GM19467 (cell line): ENCODE data around the gene YAP1.
"Not testable (repeated sequence)": the region's sequence is repeated elsewhere in the genome, so short reads cannot be mapped to it uniquely, and the experiment has no call there.

Experiments used
- ATAC-seq: cut with Tn5 transposase; IDR thresholded peaks from one replicate; pipeline ENCODE4 v1.9.1; 2021; ENCODE audit warnings: mild to moderate bottlenecking, moderate library complexity; ENCODE audit not compliant: unreplicated experiment

The YAP1 gene

DNA sequence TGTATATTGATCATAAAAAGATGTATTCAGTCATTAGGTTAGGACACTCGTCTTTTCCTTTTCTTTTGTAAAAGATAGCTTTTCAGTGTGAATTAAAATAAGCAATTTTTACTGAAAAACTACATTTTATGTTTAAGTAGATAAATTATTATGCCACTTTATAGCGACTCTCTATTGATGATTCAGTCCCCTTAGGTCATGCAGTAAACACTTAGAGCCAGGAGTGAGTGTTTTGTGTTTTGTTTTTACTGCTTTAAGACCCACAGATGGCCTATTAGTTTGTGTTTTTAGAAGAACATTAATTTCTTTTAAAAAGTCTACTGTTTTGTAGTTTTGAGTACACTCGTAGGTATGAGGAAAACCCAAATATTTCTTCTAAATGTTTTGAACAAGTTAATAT, 86.6 kb downstream of the YAP1 start:
- no peak for ATAC-seq

DNA sequence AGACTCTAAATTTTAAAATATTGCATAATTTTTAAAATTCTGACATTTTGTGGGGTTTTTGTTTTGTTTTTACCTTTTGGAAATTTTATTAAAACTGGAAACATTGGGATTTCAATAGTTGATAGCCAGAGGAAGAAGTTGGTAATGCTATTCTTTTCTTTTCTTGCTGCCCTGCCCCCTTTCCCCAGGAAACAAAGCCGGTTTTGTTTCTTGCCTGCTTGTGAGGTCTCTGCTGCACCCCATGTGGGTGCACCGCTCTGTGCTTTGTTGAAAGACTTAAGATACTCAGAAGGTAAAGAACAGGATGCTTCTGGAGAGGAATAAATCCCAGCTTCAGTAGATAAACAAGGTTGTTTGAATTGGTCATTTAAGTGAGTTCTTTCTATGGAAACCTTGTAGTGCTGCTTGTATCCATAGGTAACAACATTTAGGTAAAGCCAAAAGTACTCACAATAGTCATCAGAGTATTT, 87.5 kb downstream of the YAP1 start:
- ATAC-seq: no peak

DNA sequence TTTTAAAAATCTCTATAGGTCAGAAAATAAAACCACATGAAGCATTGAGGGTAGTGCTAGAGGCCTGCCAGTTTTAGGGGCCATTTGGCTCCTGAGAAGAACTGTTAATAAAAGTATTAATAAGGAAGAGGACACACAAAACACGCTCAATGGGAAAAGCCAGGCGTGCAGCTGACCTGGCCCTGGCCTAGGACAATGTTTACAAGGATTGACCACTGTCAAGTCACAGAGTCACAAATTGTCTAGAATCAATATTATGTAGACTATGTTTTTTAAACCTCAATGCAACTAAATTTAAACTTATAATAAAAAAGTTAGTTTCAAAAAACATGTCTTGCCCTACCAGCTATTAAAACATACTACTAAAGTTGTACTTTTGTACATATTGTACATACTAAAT, 89.4 kb downstream of the YAP1 start:
- ATAC-seq: no peak

DNA sequence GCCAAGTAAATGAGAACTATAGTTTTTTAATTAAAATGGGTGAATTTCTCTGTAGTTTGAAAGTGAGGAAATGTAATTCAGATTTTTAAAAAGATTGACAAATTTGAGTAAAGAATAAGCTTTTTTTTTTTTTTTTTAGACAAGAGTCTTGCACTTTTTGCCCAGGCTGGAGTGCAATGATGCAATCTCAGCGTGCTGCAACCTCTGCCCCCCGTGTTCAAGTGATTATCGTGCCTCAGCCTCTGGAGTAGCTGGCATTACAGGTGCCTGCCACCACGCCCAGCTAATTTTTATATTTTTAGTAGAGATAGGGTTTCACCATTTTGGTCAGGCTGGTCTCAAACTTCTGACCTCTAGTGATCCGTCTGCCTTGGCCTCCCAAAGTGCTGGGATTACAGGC, 90.1 kb downstream of the YAP1 start:
- not testable (repeated sequence) for ATAC-seq

DNA sequence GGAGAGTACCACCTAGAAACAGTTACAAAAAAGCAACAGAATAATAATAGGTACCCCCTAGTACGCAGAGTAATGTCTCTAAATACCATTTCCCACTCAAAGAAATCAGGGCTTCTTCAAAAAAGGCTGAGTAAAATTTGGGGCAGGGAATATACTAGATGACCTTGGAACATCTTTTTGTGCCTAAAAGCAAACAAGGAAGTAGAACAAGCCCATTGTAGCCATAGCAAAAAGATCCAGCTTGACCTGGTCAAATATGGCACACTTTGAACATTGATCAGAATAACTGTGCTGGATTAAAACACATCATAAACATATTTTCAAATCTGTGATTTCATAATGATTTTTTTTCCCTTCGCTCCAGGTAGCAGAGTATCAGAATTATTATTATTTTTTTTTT, 91.5 kb downstream of the YAP1 start:
- ATAC-seq: no peak

DNA sequence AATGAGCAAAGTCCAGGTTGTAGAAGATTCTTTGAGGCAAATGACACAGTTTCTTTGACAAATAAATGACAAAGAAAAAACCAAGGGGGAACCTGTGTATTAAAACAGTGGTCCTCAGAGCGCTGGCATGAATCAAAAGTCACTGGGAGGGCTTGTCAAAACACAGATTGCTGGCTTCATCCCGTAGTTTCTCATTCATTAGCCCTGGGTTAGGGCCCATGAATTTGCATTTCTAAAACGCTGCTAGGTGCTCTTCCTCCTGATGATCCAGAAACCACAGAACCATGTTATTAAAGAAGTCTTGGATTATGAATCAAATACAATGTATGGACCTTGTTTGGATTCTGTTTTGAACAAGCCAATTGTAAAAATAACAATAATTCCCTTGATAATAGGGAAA, 92.7 kb downstream of the YAP1 start:
- no peak for ATAC-seq

DNA sequence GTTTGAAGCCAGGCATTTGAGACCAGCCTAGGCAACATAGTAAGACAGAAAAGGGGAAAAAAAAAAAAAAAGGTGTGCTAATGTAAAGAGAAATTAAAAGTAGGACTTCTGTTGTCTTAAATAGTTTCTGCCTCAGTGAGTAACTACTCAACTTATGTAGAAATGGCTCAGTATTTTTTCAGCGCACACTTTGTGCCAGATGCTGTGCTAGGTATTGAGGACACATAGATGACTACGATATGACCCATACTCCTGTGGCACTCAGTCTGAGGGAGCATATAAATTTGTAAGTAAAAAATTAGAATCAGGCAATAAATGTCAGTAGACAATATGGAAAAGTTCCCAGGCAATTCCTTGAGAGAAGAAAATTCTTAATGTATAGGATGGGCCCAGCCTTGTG, 93.9 kb downstream of the YAP1 start:
- ATAC-seq: no peak

DNA sequence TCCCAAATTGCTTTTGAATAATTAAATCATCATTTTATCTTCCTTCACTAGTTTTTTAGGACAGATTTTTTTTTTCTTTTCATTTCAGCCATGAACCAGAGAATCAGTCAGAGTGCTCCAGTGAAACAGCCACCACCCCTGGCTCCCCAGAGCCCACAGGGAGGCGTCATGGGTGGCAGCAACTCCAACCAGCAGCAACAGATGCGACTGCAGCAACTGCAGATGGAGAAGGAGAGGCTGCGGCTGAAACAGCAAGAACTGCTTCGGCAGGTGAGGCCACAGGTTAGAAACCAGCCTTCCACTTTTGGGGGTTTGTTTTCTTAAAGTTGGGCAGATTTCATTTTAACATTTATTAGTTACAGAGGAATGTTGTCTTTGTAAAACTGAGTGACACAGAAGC, 95.6 kb downstream of the YAP1 start:
- no peak for ATAC-seq

DNA sequence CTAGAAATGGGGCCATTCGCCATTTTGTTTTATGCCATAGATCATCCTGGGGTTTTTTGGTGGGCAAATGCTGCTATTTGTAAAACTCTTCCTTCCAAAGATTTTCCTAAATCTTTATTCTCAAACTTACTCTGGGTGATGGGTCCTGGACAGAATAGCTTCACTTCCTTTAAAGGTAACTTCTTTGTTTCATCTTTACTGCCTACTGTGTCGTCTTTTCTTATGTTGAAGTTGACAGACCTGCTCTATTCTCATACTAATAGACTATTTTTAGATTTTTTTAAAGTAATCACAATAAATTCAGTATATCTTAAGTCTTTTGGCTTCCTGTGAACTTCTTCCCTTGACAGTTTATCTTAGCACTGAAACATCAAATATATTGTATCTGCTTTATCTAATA, 98.6 kb downstream of the YAP1 start:
- no peak for ATAC-seq

DNA sequence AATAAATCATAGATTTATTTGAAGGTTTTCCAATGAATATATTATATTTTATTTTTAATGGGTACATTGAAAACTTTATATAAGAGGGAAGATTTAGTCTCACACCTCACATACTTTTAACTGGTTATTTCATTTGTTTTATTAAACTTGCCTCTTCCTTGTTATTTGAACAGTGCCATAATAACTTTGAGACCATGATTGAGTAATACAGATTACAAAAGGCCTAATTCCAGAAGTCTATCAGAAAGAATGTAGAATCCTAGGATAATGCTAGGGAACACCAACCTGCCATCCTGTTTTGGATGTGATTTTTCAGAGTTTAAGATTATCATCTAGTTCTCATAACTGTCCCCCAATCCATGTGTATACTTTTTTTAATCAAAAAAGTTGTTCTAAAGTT, 104.4 kb downstream of the YAP1 start:
- no peak for ATAC-seq

DNA sequence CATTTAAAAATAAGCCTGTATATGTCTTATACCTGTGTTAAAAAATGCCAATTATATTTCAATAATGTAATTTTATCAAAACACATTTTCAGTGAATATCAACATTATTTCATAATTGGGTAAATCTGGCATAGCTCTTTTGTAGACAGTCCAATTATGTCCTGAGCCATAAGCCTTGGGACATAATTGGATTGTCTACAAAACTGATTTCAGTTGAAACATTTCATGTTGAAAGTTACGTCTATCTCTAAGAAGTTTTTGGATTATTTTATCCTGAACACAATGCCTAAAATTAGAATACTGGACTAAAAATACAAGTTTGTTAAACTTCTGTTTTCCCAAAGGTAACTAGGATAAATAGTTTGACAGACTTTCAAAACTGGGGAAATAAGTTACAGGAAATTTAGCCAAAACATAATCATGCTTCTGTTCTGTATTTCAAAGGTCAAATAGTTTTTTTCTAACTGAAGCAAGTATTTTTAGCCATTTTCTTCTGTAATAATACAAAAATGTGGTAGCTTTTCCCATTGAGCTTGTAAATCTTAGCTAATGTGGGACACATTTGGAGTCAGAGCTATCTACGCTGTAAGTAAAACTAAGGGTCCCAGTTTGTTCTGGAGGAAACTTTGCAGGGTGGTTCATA, 106.3 kb downstream of the YAP1 start:
- no peak for ATAC-seq

DNA sequence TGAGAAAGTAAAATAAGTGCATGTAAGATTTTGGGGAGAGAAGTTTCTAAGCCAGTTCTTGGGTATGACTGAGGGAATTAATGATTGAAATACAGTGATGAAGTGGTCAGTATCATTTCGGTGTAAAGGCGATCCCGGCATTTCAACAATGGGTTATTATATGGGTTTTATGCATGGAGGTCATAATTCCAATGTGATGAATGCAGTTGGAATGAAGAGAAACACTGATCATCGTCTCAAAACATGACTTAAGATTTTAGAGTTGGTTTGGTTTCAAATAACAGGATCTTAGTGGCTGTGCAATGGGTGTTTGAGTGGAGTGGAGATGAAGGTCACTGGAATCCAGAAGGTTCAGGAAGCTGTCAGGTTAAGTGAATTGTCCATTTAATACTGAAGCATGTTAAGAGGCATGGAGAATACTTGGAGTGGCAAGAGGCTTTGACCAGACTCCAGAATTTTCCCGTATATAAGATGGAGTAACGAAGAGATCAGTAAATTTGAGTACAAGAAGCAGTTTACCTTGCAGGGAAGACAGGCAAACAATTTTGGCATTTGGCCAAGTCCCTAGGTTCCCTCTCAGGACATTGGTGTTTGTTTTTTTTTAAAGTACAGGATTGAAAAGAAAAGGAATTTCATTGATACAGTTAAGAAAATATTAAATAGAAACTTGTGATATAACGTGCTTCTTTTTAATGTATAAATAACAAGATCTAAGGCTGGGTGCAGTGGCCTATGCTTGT, 110.7 kb downstream of the YAP1 start:
- no peak for ATAC-seq

DNA sequence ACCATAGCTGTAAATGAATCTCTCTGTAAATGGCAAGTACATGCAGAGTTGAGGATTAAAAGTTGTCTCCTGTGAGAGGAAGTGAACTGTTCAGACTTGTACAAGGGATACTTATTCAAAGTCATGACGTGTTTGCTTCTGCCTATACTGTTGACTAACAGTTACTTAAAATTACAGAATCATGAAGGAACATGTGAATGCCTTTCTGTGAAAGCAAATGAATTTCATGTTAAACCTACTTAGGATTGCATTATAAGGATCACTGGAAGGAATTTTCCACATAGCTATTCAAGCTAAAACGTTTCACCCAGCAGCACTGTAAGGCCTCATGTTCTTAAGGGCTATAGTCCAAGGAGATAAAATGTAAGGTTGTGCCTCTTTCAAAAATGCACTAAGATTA, 113.6 kb downstream of the YAP1 start:
- ATAC-seq: no peak

DNA sequence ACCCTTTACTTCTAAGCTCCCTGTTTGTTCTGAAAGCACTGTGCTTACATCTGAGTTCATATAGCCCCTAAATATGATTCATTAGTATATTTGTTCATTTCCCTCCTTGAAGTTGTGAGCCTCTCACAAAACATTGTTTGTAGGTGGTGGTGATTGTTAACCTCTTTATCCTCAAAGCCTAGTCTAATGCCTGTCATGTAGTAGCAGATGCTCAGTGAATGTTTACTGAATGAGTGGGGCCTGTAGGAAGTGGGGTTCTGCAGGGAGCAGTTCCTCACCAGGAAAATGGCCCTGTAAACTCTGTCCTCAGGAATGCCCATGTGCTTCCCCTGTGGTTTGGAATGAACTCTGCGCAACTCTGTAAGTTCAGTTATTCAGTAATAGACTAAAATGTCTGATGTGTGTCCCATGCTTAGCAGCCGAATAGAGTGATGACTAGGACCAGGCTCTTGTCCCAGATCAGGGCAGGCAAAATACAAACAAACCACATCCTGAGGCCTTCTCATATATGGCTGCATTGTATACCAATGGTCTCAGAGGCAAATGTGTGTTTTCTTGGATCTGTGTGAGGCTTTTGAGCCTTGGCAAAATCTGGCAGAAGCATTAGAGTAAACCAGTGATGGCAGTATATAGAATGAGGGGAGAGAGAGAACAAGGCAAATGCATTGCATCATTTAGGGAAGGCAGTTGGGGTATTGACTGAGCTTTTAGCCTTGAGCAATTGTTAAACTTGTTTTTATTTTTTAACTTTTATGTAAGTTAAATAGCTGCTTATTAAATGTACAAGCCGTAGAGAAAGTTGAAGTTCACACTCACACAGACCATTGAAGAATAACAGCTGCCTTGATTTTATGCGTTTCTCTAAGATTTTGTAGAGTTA, 115.7 kb downstream of the YAP1 start:
- ATAC-seq: no peak

DNA sequence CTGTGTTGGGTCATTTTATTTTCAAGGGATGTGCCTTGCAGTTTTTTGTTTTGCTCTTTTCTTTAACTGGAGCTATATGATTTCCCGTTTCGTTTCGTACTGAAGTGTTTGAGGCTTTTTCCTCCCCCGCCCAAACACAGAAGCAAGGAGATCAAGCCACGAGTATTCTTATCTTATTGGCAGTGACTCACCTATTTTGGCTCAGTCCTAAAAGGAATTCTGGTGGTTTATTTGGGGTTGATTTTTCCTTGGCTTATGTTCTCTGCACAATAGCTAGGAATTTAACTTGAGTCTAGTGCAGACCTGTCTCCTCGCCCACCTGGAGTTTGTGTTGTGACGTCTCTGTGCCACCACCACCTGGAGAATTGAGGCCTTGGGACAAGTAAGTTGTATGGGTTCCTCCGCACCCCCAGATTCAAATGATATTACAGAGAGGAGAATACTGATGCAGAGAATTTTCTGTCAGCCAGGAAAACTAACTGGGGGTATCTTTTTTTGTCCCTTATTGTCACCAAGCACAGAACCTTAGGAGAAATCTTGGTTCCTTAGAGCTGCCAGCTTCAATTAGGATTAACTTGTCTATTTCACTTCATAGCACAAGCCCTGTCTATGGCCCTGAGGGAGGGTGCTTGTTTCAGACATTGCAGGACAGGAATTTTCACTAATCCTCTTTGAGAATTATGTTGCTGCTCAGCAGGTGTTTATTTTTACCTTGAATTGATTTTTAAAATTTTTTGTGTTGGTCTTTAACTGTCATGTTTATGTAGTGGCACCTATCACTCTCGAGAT, 116.6 kb downstream of the YAP1 start:
- ATAC-seq: no peak

DNA sequence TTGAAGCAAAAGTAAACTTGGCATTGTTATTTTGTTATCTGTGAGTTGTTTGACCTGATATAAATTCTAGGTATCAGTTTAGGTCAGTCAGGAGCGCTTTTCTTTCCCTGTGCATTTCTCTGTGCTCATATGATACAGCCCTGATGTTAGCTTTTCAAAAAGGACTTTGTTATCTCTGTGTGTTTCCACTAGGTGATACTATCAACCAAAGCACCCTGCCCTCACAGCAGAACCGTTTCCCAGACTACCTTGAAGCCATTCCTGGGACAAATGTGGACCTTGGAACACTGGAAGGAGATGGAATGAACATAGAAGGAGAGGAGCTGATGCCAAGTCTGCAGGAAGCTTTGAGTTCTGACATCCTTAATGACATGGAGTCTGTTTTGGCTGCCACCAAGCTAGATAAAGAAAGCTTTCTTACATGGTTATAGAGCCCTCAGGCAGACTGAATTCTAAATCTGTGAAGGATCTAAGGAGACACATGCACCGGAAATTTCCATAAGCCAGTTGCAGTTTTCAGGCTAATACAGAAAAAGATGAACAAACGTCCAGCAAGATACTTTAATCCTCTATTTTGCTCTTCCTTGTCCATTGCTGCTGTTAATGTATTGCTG, 119.4 kb downstream of the YAP1 start:
- ATAC-seq: no peak

DNA sequence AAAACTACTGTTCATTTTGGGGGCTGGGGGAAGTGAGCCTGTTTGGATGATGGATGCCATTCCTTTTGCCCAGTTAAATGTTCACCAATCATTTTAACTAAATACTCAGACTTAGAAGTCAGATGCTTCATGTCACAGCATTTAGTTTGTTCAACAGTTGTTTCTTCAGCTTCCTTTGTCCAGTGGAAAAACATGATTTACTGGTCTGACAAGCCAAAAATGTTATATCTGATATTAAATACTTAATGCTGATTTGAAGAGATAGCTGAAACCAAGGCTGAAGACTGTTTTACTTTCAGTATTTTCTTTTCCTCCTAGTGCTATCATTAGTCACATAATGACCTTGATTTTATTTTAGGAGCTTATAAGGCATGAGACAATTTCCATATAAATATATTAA, 119.9 kb downstream of the YAP1 start:
- ATAC-seq: no peak

DNA sequence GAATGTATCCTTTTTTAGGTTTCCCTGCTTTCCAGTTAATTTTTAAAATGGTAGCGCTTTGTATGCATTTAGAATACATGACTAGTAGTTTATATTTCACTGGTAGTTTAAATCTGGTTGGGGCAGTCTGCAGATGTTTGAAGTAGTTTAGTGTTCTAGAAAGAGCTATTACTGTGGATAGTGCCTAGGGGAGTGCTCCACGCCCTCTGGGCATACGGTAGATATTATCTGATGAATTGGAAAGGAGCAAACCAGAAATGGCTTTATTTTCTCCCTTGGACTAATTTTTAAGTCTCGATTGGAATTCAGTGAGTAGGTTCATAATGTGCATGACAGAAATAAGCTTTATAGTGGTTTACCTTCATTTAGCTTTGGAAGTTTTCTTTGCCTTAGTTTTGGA, 120.7 kb downstream of the YAP1 start:
- no peak for ATAC-seq

DNA sequence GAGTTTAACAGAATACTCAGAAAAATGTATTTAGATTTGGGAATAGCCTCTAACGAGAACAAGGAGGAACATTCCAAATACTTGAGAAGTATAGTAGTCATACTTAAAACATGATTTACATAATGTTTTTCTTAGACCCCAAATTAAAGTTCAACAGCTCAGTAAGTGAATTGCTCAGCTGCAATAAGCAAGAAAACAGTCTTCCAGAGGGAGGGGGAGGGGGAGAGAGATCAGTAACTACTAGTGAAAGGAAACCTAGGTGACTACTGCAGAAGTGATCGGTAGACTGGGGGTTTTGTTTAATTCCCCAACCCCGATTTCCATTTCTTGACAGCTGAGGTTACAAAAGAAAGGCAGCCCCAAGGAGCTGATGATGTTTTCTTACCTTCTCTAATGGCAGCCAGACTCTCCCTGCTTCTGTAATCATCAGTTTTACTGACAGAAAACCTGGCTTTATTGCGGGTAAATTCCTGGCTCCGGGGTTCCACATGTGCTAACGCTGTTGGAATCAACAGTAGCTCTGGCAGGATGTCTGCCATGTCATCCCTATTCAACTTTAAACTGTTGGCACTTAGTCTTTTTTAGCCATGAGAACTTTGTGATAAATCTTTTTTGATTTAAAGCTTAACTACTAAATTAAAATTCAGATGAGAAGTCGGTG, 124.7 kb downstream of the YAP1 start:
- no peak for ATAC-seq

DNA sequence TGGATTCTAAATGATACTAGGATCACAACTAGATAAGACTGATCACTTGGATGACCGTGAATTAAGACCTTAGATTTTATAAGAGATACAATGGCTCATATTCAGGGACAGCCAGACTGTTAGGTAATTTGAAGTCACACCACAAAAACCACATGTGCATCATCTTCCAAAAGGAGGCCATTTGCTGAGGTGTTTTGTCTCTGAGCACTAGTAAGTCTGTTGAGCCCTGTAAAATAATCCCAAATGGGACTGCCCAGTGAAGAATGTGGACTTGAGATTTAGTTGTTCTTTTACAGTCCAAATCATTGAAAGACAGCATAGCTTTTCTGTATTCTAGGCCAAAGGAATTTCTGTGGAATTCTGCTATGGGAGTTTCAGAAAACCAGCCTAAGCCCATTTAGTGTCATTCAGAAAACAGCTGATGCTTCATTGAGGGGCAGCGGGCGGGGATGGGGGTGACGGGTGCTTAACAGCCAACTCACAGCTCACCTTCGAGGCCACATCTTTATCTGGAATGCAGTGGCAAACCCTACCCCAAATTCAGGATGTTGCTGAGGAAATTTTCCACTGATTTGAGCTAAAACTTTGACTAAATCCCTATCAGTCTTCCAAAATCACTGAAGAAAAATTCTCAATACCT, 127.0 kb downstream of the YAP1 start:
- no peak for ATAC-seq
